ENCODE measurements around the gene UPK2. TPM values are rescaled to one million over a fixed set of nuclear protein-coding genes. Genes with fewer than 3 reads are reported as not detected.
A peak's percentile ranks its signal among the peaks of the same experiment; 100 is the strongest.

Gene UPK2
- polyA plus RNA-seq, 1 donor from 2014 or later: not detected

GRCh38 chr11:118939953-118940598 is 16.0 kb upstream of the UPK2 start:
- Histone ChIP-seq H2AFZ (ENCODE audit: low read depth, low read length) (peak overlapping the region; percentile 19), H3K27ac (ENCODE audit: low read length) (peak overlapping the region; percentile 78), H3K4me3 (ENCODE audit: low read length) (peak overlapping the region; percentile 48), H3K36me3 (ENCODE audit: insufficient read depth, low read length) (no peaks in the 10 kb centered on the region), H3K27me3 (ENCODE audit: insufficient read depth, low read depth, low read length) (no peaks in the 10 kb centered on the region), H3F3A (ENCODE audit: insufficient read depth, low read length, poor library complexity, severe bottlenecking) (no peaks in the 10 kb centered on the region), H3K79me2 (replicated peaks; ENCODE audit: insufficient read depth, low read length) (no peaks in the 10 kb centered on the region), H4K20me1 (ENCODE audit: insufficient read depth) (no peaks in the 10 kb centered on the region), H3K9me2 (ENCODE audit: insufficient read depth, low read length) (no peaks in the 10 kb centered on the region), H3K9me3 (ENCODE audit: low read length) (no peaks in the 10 kb centered on the region), H3K9ac (ENCODE audit: low read length) (peak overlapping the region; percentile 53), H3K4me2 (ENCODE audit: low read length) (peak overlapping the region; percentile 21)
- TF ChIP-seq EP300 (conservative IDR thresholded peaks at IDR 0.05; ENCODE audit: poor library complexity, severe bottlenecking) (no peak), RAD21 (conservative IDR thresholded peaks at IDR 0.05) (no peak), SMC3 (conservative IDR thresholded peaks at IDR 0.05; ENCODE audit: poor library complexity) (no peak), POLR2AphosphoS5 (IDR thresholded peaks at IDR 0.05) (no peak), TAF1 (IDR thresholded peaks at IDR 0.05; ENCODE audit: low read depth) (no peak), CTCF (IDR thresholded peaks at IDR 0.05; ENCODE audit: poor library complexity, severe bottlenecking) (no peak), MXI1 (conservative IDR thresholded peaks at IDR 0.05; ENCODE audit: poor library complexity, severe bottlenecking) (no peak), EZH2 (IDR thresholded peaks at IDR 0.05; ENCODE audit: borderline replicate concordance, insufficient read depth, low read length, poor library complexity, severe bottlenecking) (no peak), REST (IDR thresholded peaks at IDR 0.05; ENCODE audit: borderline replicate concordance) (no peak)

GRCh38 chr11:118947091-118947490 is 9.0 kb upstream of the UPK2 start:
- H2AFZ ChIP-seq (ENCODE audit: low read depth, low read length): no peak overlapping the region
- H3K27ac ChIP-seq (ENCODE audit: low read length): no peak overlapping the region
- H3K4me3 ChIP-seq (ENCODE audit: low read length): no peak overlapping the region
- no peaks in the 10 kb centered on the region for H3K36me3 ChIP-seq (ENCODE audit: insufficient read depth, low read length)
- H3K9me2 ChIP-seq (ENCODE audit: insufficient read depth, low read length): no peaks in the 10 kb centered on the region
- TF ChIP-seq SMC3 (conservative IDR thresholded peaks at IDR 0.05; ENCODE audit: poor library complexity) (no peak), REST (IDR thresholded peaks at IDR 0.05; ENCODE audit: borderline replicate concordance) (no peak), EZH2 (IDR thresholded peaks at IDR 0.05; ENCODE audit: borderline replicate concordance, insufficient read depth, low read length, poor library complexity, severe bottlenecking) (no peak), POLR2AphosphoS5 (IDR thresholded peaks at IDR 0.05) (no peak), MXI1 (conservative IDR thresholded peaks at IDR 0.05; ENCODE audit: poor library complexity, severe bottlenecking) (no peak), EP300 (conservative IDR thresholded peaks at IDR 0.05; ENCODE audit: poor library complexity, severe bottlenecking) (no peak), CTCF (IDR thresholded peaks at IDR 0.05; ENCODE audit: poor library complexity, severe bottlenecking) (no peak), RAD21 (conservative IDR thresholded peaks at IDR 0.05) (no peak), TAF1 (IDR thresholded peaks at IDR 0.05; ENCODE audit: low read depth) (no peak)
- H3K9me3 ChIP-seq (ENCODE audit: low read length): no peaks in the 10 kb centered on the region
- no peaks in the 10 kb centered on the region for H3K27me3 ChIP-seq (ENCODE audit: insufficient read depth, low read depth, low read length)
- H3K4me2 ChIP-seq (ENCODE audit: low read length): no peak overlapping the region
- no peak overlapping the region for H3K9ac ChIP-seq (ENCODE audit: low read length)
- peaks cover 3% of the 10 kb centered on the region for H3K79me2 ChIP-seq (replicated peaks; ENCODE audit: insufficient read depth, low read length)
- H4K20me1 ChIP-seq (ENCODE audit: insufficient read depth): no peaks in the 10 kb centered on the region
- H3F3A ChIP-seq (ENCODE audit: insufficient read depth, low read length, poor library complexity, severe bottlenecking): no peaks in the 10 kb centered on the region

All from neural cell (in vitro differentiated cells).